ENCODE data around the gene NES.

DNA sequence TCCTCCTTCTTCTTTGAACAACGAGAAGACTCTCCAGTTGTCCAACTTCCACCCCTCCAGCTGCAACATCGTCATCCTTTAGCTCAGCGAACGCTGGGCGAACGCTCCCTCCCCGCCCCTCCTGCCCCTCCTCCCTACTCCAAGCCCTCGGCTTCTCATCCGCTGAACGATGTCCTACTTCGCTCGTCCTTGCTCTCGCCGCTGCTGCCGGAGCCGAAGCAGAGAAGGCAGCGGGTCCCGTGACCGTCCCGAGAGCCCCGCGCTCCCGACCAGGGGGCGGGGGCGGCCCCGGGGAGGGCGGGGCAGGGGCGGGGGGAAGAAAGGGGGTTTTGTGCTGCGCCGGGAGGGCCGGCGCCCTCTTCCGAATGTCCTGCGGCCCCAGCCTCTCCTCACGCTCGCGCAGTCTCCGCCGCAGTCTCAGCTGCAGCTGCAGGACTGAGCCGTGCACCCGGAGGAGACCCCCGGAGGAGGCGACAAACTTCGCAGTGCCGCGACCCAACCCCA, 35.4 kb downstream of the NES start, which contains the start of gene BCAN:
- TF ChIP-seq, protein P1, sequence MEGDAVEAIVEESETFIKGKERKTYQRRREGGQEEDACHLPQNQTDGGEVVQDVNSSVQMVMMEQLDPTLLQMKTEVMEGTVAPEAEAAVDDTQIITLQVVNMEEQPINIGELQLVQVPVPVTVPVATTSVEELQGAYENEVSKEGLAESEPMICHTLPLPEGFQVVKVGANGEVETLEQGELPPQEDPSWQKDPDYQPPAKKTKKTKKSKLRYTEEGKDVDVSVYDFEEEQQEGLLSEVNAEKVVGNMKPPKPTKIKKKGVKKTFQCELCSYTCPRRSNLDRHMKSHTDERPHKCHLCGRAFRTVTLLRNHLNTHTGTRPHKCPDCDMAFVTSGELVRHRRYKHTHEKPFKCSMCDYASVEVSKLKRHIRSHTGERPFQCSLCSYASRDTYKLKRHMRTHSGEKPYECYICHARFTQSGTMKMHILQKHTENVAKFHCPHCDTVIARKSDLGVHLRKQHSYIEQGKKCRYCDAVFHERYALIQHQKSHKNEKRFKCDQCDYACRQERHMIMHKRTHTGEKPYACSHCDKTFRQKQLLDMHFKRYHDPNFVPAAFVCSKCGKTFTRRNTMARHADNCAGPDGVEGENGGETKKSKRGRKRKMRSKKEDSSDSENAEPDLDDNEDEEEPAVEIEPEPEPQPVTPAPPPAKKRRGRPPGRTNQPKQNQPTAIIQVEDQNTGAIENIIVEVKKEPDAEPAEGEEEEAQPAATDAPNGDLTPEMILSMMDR (IDR thresholded peaks at IDR 0.05; ENCODE audit: low read depth, low read length, missing input control), result no peak
- TF ChIP-seq YY1 (IDR thresholded peaks at IDR 0.05) (no peak), EGR1 (IDR thresholded peaks at IDR 0.05; ENCODE audit: low read depth in 2 of 2) (no peak), REST (IDR thresholded peaks at IDR 0.05) (no peak), JUND (IDR thresholded peaks at IDR 0.05) (no peak), RXRA (IDR thresholded peaks at IDR 0.05) (no peak), RAD21 (IDR thresholded peaks at IDR 0.05) (no peak), NR2F2 (IDR thresholded peaks at IDR 0.05) (no peak), FOXA1 (IDR thresholded peaks at IDR 0.05) (no peak), TAF1 (conservative IDR thresholded peaks at IDR 0.05) (no peak)
- TF ChIP-seq, protein P2, sequence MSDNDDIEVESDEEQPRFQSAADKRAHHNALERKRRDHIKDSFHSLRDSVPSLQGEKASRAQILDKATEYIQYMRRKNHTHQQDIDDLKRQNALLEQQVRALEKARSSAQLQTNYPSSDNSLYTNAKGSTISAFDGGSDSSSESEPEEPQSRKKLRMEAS (IDR thresholded peaks at IDR 0.05), result no peak
- TF ChIP-seq, protein P3, sequence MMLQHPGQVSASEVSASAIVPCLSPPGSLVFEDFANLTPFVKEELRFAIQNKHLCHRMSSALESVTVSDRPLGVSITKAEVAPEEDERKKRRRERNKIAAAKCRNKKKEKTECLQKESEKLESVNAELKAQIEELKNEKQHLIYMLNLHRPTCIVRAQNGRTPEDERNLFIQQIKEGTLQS (IDR thresholded peaks at IDR 0.05), result no peak
- TF ChIP-seq, protein P4, sequence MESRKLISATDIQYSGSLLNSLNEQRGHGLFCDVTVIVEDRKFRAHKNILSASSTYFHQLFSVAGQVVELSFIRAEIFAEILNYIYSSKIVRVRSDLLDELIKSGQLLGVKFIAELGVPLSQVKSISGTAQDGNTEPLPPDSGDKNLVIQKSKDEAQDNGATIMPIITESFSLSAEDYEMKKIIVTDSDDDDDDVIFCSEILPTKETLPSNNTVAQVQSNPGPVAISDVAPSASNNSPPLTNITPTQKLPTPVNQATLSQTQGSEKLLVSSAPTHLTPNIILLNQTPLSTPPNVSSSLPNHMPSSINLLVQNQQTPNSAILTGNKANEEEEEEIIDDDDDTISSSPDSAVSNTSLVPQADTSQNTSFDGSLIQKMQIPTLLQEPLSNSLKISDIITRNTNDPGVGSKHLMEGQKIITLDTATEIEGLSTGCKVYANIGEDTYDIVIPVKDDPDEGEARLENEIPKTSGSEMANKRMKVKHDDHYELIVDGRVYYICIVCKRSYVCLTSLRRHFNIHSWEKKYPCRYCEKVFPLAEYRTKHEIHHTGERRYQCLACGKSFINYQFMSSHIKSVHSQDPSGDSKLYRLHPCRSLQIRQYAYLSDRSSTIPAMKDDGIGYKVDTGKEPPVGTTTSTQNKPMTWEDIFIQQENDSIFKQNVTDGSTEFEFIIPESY (IDR thresholded peaks at IDR 0.05), result no peak
